Measurements from ENCODE around the gene OR2Y1.
"Not testable (repeated sequence)": the region's sequence is repeated elsewhere in the genome, so short reads cannot be mapped to it uniquely, and the experiment has no call there.

The OR2Y1 gene

GRCh38 chr5:180717989-180718388 is 21.9 kb downstream of the OR2Y1 start:
- FAIRE-seq (no peak), DNase-seq (ENCODE audit: insufficient read length, low spot score) (no peak)
- no peak for TF ChIP-seq CTCF (IDR thresholded peaks at IDR 0.05; ENCODE audit: insufficient read depth, missing control alignments)

GRCh38 chr5:180704362-180704761 is 35.5 kb downstream of the OR2Y1 start:
- TF ChIP-seq CTCF (IDR thresholded peaks at IDR 0.05; ENCODE audit: insufficient read depth, missing control alignments), result no peak
- no peak for DNase-seq (ENCODE audit: insufficient read length, low spot score)
- no peak for FAIRE-seq

- no peak for TF ChIP-seq CTCF (IDR thresholded peaks at IDR 0.05; ENCODE audit: insufficient read depth, missing control alignments)
- no peak for DNase-seq (ENCODE audit: insufficient read length, low spot score)
- FAIRE-seq, result no peak
Observed at GRCh38 chr5:180703912-180704311, 35.9 kb downstream of the OR2Y1 start.

GRCh38 chr5:180703371-180703770 is 36.5 kb downstream of the OR2Y1 start:
- not testable (repeated sequence) for DNase-seq (ENCODE audit: insufficient read length, low spot score); FAIRE-seq

DNA sequence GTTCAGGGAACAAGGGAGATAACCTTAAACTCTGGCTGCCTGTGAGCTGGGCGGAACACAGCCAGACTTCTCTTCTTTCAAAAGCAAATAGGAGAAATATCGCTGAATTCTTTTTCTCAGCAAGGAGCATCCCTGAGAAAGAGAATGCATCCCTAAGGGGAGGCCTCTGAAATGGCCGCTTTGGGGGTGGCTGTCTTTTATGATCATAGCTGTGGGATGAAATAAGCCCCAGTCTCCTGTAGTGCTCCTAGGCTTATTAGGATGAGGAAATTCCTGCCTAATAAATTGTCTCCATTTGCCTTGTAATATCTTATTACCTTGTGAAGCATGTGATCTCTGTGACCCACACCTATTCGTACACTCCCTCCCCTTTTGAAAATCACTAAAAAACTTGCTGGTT is 39.4 kb downstream of the OR2Y1 start:
- not testable (repeated sequence) for DNase-seq (ENCODE audit: insufficient read length, low spot score); FAIRE-seq

DNA sequence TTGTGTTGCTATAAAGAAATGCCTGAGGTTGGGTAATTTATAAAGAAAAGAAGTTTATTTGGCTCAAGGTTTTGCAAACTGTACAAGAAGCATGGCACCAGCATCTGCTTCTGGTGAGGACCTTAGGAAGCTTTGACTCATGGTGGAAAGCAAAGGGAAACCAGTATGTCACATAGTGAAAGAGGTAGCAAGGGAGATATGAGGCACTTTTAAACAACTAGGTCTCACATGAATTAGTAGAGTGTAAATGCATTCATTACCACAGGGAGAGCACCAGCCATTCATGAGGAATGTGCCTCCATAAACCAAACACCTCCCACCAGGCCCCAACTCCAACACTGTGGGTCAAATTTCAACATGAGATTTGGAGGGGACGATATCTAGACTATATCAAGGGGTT is 40.8 kb downstream of the OR2Y1 start:
- no peak for FAIRE-seq
- no peak for DNase-seq (ENCODE audit: insufficient read length, low spot score)
- TF ChIP-seq CTCF (IDR thresholded peaks at IDR 0.05; ENCODE audit: insufficient read depth, missing control alignments), result no peak

DNA sequence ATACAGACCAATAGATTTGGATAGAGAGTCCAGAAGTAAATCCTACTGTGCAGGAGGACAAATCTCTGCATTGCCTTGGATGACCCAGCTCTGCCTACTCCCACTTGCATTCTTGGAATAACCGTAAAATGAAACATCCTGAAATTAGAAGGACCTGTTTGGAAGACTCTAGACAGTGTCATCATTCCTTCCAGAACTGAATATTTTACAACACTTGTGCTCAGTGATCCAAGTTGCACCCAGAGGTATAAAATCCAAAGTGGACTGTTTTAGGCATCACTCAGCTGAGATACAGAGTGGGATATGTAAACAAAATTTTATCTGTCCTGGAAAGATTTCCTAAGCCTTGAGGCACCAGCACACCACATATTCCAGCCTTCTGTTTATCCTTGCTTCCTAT is 43.7 kb downstream of the OR2Y1 start:
- TF ChIP-seq CTCF (IDR thresholded peaks at IDR 0.05; ENCODE audit: insufficient read depth, missing control alignments), result no peak
- DNase-seq (ENCODE audit: insufficient read length, low spot score) (no peak), FAIRE-seq (no peak)

- DNase-seq (ENCODE audit: insufficient read length, low spot score) (no peak), FAIRE-seq (no peak)
- no peak for TF ChIP-seq CTCF (IDR thresholded peaks at IDR 0.05; ENCODE audit: insufficient read depth, missing control alignments)
Observed at GRCh38 chr5:180692429-180692828, 47.4 kb downstream of the OR2Y1 start.
